ENCODE measurements around the gene RTTN.

RTTN gene

DNA sequence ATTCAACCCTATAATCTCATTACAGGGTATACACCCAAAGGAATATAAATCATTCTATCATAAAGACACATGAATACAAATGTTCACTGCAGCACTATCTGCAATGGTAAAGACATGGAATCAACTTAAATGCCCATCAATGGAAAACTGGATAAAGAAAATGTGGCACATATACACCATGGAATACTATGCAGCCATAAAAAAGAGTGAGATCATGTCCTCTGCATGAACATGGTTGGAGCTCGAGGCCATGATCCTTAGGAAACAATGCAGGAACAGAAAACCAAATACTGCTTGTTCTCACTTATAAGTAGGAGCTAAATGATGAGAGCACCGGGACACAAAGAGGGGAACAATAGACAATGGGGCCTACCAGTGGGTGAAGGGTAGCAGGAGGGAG, 169.3 kb downstream of the RTTN start:
- no peak overlapping the region for H3K4me3 ChIP-seq (ENCODE audit: insufficient read depth, low read length, poor library complexity, severe bottlenecking)
- no peaks in the 10 kb centered on the region for H3K79me2 ChIP-seq (ENCODE audit: insufficient read depth, low read length)
- H4K20me1 ChIP-seq (ENCODE audit: low read depth, low read length): no peaks in the 10 kb centered on the region
- TF ChIP-seq, protein P1, sequence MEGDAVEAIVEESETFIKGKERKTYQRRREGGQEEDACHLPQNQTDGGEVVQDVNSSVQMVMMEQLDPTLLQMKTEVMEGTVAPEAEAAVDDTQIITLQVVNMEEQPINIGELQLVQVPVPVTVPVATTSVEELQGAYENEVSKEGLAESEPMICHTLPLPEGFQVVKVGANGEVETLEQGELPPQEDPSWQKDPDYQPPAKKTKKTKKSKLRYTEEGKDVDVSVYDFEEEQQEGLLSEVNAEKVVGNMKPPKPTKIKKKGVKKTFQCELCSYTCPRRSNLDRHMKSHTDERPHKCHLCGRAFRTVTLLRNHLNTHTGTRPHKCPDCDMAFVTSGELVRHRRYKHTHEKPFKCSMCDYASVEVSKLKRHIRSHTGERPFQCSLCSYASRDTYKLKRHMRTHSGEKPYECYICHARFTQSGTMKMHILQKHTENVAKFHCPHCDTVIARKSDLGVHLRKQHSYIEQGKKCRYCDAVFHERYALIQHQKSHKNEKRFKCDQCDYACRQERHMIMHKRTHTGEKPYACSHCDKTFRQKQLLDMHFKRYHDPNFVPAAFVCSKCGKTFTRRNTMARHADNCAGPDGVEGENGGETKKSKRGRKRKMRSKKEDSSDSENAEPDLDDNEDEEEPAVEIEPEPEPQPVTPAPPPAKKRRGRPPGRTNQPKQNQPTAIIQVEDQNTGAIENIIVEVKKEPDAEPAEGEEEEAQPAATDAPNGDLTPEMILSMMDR (IDR thresholded peaks at IDR 0.05; ENCODE audit: insufficient read depth, low read length, poor library complexity, severe bottlenecking): no peak
- no peak for TF ChIP-seq EZH2phosphoT487 (conservative IDR thresholded peaks at IDR 0.05; ENCODE audit: low read length)
- H3F3A ChIP-seq (ENCODE audit: insufficient read depth): no peaks in the 10 kb centered on the region
- H3K27me3 ChIP-seq (ENCODE audit: low read length): no peaks in the 10 kb centered on the region
- H3K27ac ChIP-seq (ENCODE audit: low read depth, low read length): no peak overlapping the region
- no peaks in the 10 kb centered on the region for H3K9me2 ChIP-seq (replicated peaks; ENCODE audit: insufficient read depth, low read length)
- no peak overlapping the region for H3K4me2 ChIP-seq (ENCODE audit: low read depth, low read length, poor library complexity, severe bottlenecking)
- no peaks in the 10 kb centered on the region for H3K36me3 ChIP-seq (ENCODE audit: low read length)
- no peak overlapping the region for H2AFZ ChIP-seq (ENCODE audit: low read depth, low read length, severe bottlenecking)
- H3K9ac ChIP-seq (ENCODE audit: low read length): no peak overlapping the region
- H3K9me3 ChIP-seq (ENCODE audit: insufficient read depth, low read length): no peaks in the 10 kb centered on the region

DNA sequence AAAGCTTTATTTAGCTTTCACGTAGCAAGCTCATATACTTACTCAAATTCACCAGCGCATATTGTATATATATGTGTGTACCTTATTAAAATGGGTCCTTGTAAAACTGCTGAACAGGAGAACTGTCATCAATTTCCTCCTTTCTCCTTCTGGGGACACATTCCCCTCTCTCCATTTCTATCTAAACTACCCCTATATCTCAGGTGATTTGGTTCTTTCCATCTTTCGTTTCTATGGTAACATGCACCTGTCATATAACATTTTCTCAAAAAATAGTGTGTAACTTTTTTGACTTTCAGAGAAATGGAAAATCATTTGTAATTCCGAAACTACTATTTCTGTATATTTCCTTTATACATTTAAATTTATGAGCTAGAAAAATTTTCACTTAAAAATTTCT, 174.3 kb downstream of the RTTN start:
- Histone ChIP-seq H3K27me3 (ENCODE audit: low read length) (no peaks in the 10 kb centered on the region), H3K36me3 (ENCODE audit: low read length) (peaks cover 2% of the 10 kb centered on the region; the same call in 1 of the 2 replicates), H3K79me2 (ENCODE audit: insufficient read depth, low read length) (no peaks in the 10 kb centered on the region), H3K27ac (ENCODE audit: low read depth, low read length) (no peak overlapping the region), H3K4me2 (ENCODE audit: low read depth, low read length, poor library complexity, severe bottlenecking) (no peak overlapping the region), H3F3A (ENCODE audit: insufficient read depth) (no peaks in the 10 kb centered on the region), H3K9me2 (replicated peaks; ENCODE audit: insufficient read depth, low read length) (no peaks in the 10 kb centered on the region), H3K4me3 (ENCODE audit: insufficient read depth, low read length, poor library complexity, severe bottlenecking) (no peak overlapping the region), H2AFZ (ENCODE audit: low read depth, low read length, severe bottlenecking) (no peak overlapping the region), H3K9ac (ENCODE audit: low read length) (no peak overlapping the region), H4K20me1 (ENCODE audit: low read depth, low read length) (no peaks in the 10 kb centered on the region), H3K9me3 (ENCODE audit: insufficient read depth, low read length) (no peaks in the 10 kb centered on the region)
- no peak for TF ChIP-seq EZH2phosphoT487 (conservative IDR thresholded peaks at IDR 0.05; ENCODE audit: low read length)
- TF ChIP-seq, protein P1 (IDR thresholded peaks at IDR 0.05; ENCODE audit: insufficient read depth, low read length, poor library complexity, severe bottlenecking): no peak

DNA sequence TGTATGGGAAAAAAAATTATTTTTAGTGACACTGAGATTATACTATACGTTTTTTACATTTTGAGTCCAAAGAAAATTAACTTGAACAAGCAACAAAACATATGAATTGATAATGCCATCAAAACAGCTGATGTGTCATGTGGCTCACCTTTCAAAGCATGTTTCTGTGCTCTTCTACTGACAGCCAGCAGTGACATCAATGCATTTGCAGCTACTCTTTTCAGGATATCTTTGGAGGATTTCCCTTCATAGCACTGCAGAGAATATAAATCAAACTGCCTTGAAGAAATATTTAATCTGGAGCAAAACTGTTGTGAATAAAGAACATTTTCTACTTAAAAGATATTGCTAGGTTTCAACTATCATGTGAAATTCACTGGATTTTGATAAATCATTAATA, 174.8 kb downstream of the RTTN start:
- Histone ChIP-seq H3K36me3 (ENCODE audit: low read length) (peaks cover 2% of the 10 kb centered on the region; the same call in 1 of the 2 replicates), H3K27ac (ENCODE audit: low read depth, low read length) (no peak overlapping the region), H3K9ac (ENCODE audit: low read length) (no peak overlapping the region), H3K79me2 (ENCODE audit: insufficient read depth, low read length) (no peaks in the 10 kb centered on the region), H3K9me3 (ENCODE audit: insufficient read depth, low read length) (no peaks in the 10 kb centered on the region), H4K20me1 (ENCODE audit: low read depth, low read length) (no peaks in the 10 kb centered on the region), H3K27me3 (ENCODE audit: low read length) (no peaks in the 10 kb centered on the region), H3F3A (ENCODE audit: insufficient read depth) (no peaks in the 10 kb centered on the region), H2AFZ (ENCODE audit: low read depth, low read length, severe bottlenecking) (no peak overlapping the region), H3K4me2 (ENCODE audit: low read depth, low read length, poor library complexity, severe bottlenecking) (no peak overlapping the region), H3K4me3 (ENCODE audit: insufficient read depth, low read length, poor library complexity, severe bottlenecking) (no peak overlapping the region), H3K9me2 (replicated peaks; ENCODE audit: insufficient read depth, low read length) (no peaks in the 10 kb centered on the region)
- TF ChIP-seq, protein P1 (IDR thresholded peaks at IDR 0.05; ENCODE audit: insufficient read depth, low read length, poor library complexity, severe bottlenecking): no peak
- no peak for TF ChIP-seq EZH2phosphoT487 (conservative IDR thresholded peaks at IDR 0.05; ENCODE audit: low read length)

Data from SU-DHL-6 (cell line).